Right renal cortex interstitium (tissue), 3 donors: ENCODE data around the gene PLXNA3. TPM values are rescaled to one million over a fixed set of nuclear protein-coding genes. Genes with fewer than 3 reads are reported as not detected.

Experiments
- DNase-seq, 3 donors: peaks; one replicate each; pipeline ENCODE4 v3.0.0-alpha.2; 2013; ENCODE audit warnings: low read depth in 3 of 3, low spot score in 2 of 3
- polyA plus RNA-seq, 3 donors: library from polyadenylated mRNA; unstranded; fragments of 120-200 nt; gene quantifications; one replicate each; pipeline ENCODE4 v1.2.1, GENCODE V29; 2013; ENCODE audit not compliant: insufficient read length in 3 of 3

The PLXNA3 gene
- polyA plus RNA-seq, 3 donors = 33.5 to 40.7 (median 38.1) TPM

DNA sequence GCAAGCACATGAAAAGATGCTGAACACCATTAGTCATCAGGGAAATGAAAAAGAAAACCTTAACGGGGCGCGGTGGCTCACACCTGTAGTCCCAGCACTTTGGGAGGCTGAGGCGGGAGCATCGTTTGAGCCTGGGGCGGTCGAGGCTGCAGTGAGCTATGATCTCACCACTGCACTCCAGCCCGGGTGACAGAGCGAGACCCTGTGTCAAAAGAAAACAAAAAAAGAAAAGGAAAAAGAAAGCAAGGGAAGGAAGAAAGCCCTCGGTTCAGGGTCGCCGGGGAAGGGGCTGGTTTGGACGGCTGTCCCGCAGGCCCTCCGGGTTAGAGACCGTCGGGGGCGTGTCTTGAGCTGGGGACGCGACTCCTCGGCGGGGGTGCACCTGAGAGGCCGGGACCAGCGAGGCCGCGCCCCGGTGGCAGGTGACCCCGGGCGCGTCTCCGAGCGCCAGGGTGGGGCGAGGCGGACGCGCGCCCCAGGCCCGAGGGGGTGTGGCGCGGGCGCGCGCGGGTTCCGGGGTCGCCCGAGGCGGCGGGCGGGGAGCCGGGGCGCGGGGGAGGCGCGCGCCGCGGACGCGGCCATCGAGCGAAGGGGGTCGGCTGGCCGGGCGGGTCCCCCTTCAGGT lies 478 bp upstream of the PLXNA3 start:
- no peak for DNase-seq

DNA sequence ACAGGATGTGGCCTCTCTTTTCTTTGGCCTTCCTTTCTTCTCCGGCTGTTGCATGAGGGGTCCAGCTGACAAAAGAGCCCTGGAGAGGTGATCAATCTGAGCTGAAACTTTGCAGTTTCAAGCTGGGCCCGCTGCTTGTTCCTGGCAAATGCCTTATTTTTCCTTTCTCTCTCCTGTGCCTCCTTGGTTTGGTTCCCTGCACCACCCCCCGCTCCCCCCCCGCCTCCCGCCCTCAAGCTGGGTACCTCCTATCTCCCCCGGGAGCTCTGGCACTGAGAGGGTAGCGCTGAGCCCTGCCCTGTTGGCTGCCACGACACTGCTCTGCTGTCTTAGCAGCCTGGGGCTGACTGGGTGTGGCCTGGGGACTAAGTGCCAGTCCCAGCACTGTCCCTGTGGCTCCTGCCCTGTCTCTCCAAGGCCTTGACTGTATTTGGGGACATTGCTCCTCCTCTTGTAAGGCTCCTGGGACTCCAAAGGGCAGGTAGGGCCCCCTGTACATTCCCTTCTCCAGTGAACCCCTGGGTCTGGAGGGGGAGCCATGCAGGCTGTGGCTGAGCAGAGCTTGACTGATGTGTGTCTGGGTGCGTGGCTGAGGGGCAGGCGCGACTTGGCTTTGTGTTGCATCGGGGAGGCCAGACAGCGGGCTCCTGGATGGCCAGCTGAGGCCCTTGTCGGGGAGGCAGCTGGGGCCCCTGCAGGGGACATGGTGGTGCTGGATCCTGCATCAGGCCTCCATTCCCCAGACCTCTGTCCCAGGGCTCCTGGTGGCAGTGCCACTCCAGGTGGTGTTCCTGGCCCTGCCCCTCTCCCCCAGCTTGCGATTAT lies 1.1 kb downstream of the PLXNA3 start:
- DNase-seq = no peak

DNA sequence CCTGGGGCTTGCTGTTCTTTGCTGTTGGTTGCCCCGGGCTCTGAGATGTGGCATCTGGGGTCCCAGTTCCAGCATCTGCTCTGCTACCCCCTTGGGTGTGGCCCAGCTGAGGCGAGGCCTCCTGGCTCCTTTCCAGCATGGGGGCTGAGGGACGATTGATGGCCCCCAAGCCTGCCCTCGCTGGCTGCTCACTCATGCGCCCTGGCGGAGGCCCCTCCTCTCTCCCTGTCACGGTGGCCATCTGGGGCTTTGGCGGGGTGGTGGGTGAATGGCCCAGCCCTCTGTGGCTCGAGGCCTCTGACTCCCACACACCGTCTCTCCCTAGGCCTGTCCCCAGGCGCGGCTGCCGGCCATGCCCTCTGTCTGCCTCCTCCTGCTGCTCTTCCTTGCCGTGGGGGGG lies 1.8 kb downstream of the PLXNA3 start:
- no peak for DNase-seq

DNA sequence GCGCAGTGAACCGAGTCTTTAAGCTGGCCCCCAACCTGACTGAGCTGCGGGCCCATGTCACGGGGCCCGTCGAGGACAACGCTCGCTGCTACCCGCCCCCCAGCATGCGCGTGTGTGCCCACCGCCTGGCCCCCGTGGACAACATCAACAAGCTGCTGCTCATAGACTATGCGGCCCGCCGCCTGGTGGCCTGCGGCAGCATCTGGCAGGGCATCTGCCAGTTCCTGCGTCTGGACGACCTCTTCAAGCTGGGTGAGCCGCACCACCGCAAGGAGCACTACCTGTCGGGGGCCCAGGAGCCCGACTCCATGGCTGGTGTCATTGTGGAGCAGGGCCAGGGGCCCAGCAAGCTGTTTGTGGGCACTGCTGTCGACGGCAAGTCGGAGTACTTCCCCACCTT lies 2.2 kb downstream of the PLXNA3 start:
- DNase-seq = no peak

DNA sequence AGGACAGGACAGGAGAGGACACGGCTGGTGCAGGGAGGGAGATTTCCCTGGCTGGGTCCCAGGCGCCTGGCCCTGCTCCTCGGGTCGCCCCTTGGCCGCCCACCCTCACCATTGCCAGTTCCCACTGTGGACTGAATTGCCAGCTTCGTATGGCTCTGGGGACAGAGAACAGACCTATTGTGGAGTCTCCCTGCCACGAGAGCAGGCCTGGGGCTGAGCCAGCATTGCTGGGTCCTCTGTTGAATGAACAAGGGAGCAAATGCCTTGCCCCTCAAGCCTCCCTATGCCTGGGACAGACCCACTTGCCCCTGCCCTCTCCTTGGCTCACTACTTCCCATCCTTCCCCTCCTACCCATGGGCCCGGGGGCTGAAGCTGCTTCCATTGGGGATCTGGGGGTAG lies 4.3 kb downstream of the PLXNA3 start:
- DNase-seq = no peak

DNA sequence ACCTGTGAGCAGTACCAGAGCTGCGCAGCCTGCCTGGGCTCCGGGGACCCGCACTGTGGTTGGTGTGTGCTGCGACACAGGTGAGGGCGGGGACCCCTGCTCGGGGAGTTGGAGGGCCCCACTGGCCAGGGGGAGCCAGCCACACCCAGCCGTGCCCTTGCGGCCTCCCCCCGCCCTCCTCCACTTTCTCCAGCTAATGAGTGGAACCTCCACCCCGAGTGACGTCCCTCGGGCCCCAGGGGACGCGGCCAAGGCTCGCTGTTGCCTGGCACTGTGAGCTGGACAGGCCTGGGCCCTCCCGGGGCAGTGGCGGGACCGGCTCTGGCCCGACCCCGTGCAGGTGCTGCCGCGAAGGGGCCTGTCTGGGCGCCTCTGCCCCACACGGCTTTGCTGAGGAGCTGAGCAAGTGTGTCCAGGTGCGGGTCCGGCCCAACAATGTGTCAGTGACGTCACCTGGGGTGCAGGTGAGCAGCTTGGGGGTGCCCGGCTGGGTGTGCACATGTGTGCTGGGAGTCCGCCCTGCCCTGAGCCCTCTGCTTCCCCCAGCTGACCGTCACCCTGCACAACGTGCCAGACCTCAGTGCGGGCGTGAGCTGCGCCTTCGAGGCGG lies 5.6 kb downstream of the PLXNA3 start:
- DNase-seq = no peak

DNA sequence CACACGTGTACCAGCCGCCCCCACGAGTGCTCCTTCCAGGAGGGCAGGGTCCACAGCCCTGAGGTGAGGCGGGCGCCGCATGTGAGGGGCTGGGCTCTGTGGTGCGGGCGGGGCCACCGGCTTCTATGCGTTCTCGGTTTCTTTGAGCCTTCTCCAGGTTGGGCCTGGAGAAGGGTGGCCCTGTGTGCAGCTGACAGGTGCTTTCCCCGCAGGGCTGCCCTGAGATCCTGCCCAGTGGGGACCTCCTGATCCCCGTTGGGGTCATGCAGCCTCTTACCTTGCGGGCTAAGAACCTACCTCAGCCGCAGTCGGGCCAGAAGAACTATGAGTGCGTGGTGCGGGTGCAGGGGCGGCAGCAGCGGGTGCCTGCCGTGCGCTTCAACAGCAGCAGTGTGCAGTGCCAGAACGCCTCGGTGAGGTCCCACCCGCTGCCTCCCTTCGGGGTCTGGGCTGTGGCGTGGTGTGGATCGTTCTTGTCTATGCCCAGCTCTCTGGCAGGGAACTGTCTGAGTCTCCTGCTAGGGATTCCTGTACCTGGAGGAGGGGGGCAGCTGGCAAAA lies 6.8 kb downstream of the PLXNA3 start:
- no peak for DNase-seq

DNA sequence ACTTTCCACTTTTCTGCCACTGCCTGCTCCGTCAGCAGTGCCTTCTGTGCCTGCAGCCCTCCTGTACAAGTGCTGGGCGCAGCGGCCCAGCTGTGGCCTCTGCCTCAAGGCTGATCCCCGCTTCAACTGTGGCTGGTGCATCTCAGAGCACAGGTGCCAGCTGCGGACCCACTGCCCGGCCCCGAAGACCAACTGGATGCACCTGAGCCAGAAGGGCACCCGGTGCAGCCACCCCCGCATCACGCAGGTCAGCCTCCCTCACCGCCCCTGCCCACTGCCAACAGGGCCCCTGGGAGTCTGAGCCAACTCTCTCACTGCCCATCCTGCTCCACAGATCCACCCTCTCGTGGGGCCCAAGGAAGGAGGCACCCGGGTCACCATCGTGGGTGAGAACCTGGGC lies 7.5 kb downstream of the PLXNA3 start:
- DNase-seq = no peak

DNA sequence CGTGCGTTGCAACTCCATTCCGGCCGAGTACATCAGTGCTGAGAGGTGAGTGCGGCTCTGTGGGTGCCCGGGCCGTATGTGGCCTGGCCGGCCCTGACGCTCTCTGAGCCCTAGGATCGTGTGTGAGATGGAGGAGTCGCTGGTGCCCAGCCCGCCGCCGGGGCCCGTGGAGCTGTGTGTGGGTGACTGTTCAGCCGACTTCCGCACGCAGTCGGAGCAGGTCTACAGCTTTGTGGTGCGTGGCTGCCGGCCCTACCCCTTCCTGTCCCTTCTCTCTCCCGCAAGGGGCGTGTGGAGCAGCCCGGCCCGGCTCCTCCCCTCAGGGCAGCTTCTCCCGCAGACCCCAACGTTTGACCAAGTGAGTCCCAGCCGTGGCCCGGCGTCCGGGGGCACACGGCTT lies 8.0 kb downstream of the PLXNA3 start:
- DNase-seq = no peak

DNA sequence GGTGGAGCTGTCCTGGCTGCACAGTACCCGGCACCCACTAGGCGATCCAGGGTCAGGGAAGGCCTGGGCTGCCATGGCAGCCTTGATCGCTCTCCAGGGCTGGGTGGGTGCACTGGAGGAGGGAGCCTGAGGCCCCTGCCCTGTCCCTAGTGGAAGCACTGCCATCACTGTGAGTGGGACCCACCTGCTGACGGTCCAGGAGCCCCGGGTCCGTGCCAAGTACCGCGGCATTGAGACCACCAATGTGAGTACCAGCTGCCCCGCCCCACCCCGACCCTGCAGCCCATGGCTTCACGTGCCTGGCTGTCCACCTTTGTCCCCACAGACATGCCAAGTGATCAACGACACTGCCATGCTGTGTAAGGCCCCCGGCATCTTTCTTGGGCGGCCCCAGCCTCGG lies 8.8 kb downstream of the PLXNA3 start:
- DNase-seq = no peak

DNA sequence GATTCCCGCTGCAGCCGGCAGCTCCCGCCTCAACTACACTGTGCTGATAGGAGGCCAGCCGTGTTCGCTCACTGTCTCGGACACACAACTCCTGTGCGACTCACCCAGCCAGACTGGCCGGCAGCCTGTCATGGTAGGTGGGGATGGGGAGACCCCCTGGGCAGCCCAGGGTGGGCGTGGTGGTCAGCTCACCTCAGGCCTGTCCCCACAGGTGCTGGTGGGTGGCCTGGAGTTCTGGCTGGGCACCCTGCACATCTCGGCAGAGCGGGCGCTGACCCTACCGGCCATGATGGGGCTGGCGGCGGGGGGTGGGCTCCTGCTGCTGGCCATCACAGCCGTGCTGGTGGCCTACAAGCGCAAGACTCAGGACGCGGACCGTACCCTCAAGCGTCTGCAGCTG lies 9.5 kb downstream of the PLXNA3 start:
- no peak for DNase-seq

DNA sequence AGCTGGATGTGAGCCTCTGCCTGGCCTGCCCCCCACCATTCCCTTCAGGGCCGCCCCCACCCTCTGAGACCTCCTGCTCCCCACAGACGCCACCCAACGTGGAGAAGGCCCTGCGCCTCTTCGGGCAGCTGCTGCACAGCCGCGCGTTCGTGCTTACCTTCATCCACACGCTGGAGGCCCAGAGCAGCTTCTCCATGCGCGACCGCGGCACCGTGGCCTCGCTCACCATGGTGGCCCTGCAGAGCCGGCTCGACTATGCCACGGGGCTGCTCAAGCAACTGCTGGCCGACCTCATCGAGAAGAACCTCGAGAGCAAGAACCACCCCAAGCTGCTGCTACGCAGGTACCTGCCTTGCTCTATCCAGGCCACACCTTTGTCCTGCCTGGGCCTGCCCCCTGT lies 10.1 kb downstream of the PLXNA3 start:
- DNase-seq = no peak

DNA sequence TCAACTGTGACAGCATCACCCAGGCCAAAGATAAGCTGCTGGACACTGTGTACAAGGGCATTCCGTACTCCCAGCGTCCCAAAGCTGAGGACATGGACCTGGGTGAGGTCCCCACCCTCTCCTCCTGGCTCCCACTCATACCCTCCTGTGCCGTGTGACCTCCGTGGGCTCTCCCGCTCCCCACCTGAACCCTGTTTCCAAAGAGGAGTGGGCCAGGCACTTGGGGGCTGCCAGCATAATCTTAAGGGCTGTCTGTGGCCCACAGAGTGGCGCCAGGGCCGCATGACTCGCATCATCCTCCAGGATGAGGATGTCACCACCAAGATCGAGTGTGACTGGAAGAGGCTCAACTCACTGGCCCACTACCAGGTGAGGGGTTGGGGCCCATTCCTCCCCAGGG lies 11.0 kb downstream of the PLXNA3 start:
- no peak for DNase-seq

DNA sequence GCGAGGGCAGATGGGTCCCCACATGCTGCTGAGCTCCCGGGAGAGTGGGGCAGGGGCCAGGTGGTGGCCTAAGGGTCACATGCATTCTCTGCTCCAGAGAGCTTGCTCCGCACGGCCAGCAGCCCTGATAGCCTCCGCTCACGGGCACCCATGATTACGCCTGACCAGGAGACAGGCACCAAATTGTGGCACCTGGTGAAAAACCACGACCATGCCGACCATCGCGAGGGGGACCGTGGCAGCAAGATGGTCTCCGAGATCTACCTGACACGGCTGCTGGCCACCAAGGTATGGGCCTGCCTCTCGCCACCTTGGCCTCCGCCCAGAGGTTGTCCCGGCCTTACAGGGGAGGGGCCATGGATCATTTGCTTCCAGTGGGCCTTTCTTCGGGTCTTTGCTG lies 11.8 kb downstream of the PLXNA3 start:
- DNase-seq = no peak

DNA sequence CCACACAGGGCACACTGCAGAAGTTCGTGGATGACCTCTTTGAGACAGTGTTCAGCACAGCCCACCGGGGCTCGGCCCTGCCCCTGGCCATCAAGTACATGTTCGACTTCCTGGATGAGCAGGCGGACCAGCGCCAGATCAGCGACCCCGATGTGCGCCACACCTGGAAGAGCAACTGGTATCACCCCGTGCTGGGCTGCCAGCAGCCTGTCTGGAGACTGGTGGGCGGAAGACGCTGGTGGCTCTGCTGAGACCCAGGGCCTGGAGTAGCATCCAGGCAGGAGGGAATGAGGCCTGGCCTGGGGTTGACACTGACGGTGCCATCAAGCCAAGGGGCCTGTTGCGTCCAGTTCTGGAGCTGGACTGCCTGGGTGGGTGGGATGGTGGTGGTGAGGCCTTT lies 12.4 kb downstream of the PLXNA3 start:
- no peak for DNase-seq

DNA sequence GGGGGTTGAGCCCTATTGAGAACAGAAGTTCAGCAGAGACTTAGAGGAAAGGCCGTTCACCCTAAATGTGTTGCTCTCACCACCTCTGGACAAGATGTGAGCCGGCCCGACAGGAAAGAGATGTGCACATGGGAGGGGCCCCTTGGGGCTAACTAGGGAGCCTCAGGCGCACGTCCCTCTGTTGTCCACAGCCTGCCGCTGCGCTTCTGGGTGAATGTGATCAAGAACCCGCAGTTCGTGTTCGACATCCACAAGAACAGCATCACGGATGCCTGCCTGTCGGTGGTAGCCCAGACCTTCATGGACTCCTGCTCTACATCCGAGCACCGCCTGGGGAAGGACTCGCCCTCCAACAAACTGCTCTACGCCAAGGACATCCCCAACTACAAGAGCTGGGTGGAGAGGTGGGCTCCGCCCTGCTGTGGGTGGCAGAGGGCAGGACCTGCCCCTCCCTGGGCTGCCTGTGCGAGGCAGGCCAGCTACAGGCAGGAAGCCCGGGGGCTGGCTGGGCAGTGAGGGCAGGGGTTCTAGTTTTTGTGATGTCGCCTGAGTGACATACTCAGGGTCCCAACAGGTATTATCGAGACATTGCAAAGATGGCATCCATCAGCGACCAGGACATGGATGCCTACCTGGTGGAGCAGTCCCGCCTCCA lies 13.0 kb downstream of the PLXNA3 start:
- no peak for DNase-seq

DNA sequence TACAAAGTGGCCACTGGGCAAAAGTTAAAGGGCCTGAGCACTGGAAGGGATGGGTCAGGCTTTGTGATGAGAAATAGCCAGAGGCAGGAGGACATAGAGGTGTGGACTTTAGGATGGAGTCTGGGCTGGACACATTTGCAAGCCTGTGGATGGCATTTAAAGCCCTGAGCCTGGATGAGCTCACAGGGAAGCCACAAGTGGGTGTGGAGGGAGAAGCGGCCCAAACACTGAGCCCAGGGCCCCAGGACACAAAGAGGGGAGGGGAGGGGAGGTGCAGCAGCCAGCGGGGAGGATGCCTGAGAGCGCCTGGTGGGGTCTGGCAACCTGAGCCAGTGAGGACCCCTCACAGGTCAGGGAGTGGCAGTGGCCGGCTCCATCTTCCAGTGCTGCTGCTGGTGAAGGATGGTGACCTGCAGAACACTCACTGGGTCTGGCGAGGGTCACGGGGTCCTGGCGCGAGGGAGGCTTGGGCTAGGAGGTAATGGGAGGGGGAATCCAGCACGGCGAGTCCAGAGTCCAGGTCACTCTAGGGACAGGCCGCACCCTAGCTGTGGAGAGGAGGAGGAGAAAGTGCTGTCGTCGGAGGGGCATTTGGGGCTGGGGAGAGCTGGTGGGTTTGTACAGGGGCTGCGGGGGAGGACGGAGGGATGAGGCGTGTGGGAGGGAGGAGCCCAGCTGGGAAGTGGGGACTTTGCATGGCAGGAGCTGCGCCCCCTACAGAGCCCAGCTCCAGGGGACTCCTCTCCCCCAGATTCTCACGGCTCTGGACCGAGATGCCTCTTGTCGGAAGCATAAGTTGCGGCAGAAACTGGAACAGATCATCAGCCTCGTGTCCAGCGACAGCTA lies 14.0 kb downstream of the PLXNA3 start:
- DNase-seq = no peak

DNA sequence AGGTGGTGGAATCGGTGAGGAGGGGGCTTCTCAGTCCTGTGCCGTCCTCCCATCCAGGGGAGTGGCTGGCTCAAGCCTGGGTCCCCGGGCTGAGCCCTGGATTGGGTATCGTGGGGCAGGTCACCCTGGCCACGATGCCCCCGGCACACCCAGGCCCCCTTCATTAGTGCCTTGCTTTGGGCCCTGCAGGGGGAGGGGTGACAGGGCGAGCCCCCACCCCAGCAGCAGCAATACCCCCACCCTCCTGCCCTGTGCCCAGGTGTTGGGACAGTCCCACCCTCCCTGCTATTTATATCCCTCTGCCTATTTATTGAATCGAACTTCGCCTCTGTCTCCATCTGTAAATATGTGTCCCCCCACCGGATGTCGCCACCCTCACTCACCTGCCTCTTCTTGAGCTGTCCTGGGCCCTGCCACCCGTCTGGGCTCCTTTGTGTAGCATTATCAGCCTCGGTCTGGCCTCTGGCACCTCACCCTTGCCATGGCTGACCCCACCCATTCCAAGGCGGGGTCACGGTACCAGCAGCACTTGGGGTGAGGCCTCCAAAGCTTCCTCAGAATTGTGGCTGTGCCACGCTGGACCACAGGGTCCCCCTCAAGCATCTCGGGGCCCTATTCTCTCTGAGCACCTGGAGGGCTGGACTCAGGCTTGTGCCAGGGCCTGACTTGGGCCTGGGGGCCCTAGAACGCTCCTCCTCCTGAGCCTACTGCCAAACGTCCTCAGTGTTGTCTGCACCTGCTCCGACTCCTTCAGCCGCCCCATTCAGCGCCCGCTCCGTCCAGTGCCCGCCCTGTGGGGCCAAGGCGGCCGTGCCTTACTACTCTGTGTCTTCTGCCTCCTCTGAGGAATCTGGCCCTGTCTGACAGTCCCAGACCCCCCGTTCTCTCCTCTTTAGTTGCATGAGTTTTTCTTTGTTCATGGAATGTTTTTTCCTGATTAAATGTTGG lies 14.9 kb downstream of the PLXNA3 start:
- DNase-seq = no peak

DNA sequence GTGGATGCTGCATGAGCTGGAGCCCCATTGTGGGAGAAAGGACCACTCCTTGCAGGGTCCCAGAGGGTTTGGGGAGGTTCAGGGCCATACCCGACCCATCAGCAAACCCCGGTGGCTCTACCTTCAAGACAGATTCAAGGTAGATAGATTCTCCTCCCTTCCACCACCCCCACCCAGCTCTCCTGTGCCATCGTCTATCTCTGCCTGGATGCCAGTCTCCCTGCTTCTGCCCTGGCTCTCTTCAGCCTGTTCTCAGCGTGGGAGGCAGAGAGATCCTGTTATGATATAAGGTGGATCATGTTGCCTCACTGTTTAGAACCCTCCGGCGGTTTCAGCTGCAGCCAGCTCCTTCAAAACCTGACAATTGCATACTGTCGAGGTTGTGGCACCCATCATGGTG lies 15.6 kb downstream of the PLXNA3 start:
- no peak for DNase-seq
